Fibroblast of pulmonary artery (primary cell): ENCODE results near the gene TRIM63.

Source experiments
- DNase-seq: peaks from one replicate; pipeline ENCODE4 v3.0.0-alpha.2; 2010; ENCODE audit warnings: low read depth
- H3K4me3 ChIP-seq: replicated peaks from 2 replicates; pipeline ENCODE4 v1.5.1; 2011; ENCODE audit warnings: low read depth, mild to moderate bottlenecking, control low read depth, low read length, moderate library complexity
- CTCF ChIP-seq: IDR thresholded peaks from 2 replicates; pipeline ENCODE4 v1.5.1; 2011; ENCODE audit warnings: mild to moderate bottlenecking, control low read depth, low read length, inconsistent platforms; ENCODE audit errors: missing control alignments

Gene TRIM63

DNA sequence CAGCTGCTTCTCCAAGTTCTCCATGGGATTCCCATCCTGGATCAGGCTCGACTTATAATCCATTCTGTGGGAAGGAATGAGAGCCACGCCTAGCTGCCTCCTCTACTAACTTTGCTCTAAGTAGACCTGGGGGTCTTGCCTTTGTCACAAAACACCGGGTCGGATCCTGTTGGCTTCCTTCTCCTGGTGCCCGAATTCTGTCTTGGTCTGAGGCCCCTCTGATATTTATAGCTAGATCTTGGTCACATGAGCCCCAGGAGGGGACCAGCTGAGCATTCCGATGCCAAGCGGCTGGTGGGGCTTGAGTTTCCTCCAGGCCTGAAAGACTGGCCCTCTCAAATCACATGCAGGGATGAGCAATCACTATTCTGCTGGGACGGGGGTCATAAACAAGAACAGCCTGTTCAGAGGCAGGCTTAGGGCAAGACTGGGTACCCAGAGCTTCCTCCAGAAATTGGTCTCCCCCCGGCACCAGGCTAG is at the start of gene TRIM63:
TSS of gene TRIM63 (minus strand) at position 199 of the 480 bp plus-strand sequence. CDS start at position 63, 136 bp downstream.
- no peak for DNase-seq
- H3K4me3 ChIP-seq: no peak within 1 kb of the TSS
- no peak for TF ChIP-seq CTCF

GRCh38 chr1:26114165-26114927 is 46.9 kb upstream of the TRIM63 start:
- DNase-seq: no peak
- no peak for TF ChIP-seq CTCF
- H3K4me3 ChIP-seq: no peak overlapping the region

- DNase-seq: no peak
- H3K4me3 ChIP-seq: peak overlapping the region; percentile 96
- no peak for TF ChIP-seq CTCF
Observed at GRCh38 chr1:26112407-26112775, 45.0 kb upstream of the TRIM63 start.

DNA sequence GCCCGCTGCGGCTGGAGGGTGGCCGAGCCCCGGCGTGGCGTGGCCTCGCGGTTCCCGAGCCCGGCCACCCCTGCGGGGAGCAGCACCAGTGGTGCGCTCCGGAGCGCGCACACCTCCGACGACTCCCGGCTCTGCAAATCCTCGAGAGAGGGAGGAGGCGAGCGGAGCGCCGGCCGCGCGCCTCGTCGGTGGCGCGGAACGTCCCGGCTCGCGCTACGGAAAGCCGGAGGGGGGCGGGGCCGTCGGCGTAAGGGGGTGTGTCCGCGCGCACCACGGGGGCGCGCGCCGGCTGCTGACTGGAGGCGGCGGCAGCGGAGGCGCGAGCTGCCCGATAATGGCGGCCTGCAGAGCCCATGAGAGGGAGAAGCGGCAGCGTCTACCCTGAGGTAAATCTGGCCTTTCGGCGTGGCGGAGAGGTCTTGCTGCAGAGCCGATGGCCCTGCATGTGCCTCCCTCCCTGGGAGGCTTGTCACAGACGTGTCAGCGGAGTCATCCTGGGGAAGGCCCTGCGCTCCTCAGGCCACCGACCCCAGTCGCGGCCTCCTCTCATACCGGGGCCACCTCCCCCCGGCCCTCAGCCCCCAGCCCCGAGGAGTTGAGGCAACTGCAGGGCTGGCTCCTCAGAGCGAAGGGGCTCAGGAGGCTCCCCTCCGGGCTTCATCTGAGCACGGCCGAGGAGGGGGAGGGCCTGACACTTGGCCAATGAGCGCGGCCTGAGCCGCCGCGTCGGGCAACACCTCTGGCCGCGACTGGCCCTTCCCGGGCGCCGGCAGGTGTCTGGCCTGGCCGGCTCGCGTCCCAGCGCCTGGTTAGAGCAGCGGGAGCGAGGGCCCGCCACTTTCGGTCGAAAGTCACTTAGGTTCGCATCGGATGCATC is 44.3 kb upstream of the TRIM63 start, which contains the start of gene PDIK1L:
TSS of gene PDIK1L (plus strand) at position 295 of the 877 bp plus-strand sequence. CDS start 2,485 bp downstream, outside the sequence.
- peak within 1 kb of the TSS; percentile 96 for H3K4me3 ChIP-seq
- TF ChIP-seq CTCF: no peak
- peak; percentile 97 for DNase-seq

DNA sequence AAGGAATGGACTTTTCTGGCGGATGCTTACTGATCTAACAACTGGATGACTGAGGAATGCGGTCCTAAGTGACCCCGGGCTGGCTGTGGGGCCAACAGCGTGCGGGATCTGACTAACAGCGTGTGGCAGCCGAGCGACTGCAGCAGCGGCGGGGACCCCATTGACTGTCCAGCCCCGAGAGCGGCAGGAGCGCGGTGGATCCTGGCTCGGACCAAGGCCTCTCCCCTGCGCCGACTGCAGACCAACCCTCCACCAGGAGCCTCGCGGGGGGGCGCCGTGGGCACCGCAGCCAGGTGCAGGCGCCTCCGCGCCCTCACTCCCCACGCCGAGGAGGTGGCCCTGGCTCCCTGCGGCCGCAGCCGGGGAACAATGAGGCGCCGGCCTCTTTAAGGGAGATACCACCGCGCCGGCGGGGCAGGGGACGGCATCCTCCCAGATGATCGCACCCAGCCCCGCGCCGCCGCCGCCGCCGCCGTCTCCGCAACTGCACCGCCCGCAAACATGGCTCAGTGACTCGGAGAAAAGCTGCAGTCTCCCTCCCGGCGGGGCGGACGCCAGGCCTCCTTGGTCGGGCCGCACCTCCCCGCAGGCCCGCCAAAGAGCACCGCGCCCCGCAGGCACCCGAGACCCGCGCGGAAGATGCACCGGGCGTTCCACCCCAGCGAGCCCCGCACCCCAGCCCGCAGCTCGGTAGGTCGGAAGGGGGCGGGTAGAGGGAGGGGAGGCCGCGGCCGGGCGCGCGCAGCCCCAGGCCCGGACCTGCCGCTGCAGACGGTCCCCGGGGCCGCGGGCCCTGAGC is 43.5 kb upstream of the TRIM63 start:
- no peak for TF ChIP-seq CTCF
- DNase-seq: peak; percentile 61

More for the DNA sequence above, 43.5 kb upstream of the TRIM63 start:
- peak overlapping the region; percentile 96 for H3K4me3 ChIP-seq
